ENCODE data around the gene FREY1. TPM values are rescaled to one million over a fixed set of nuclear protein-coding genes. Genes with fewer than 3 reads are reported as not detected.

FREY1 gene
- total RNA-seq, 1 donor from 2014 or later = not detected

GRCh38 chr11:45880772-45881570 lies 26.1 kb downstream of the FREY1 start:
- no peak for DNase-seq (ENCODE audit: extremely low spot score in 2 of 2)
- no peaks in the 10 kb centered on the region for H3K27me3 ChIP-seq
- intact Hi-C loops (cut with DNase I) = no loop called here
- no peak overlapping the region for H3K27ac ChIP-seq
- no peak for TF ChIP-seq CTCF (IDR thresholded peaks at IDR 0.05)
- no peak for TF ChIP-seq POLR2A (IDR thresholded peaks at IDR 0.05)
- TF ChIP-seq POLR2AphosphoS5 (IDR thresholded peaks at IDR 0.05; ENCODE audit: insufficient read depth in 1 of 2, low read depth in 1 of 2) = no peak
- no peak overlapping the region for H3K4me3 ChIP-seq
- H3K9me3 ChIP-seq = no peaks in the 10 kb centered on the region
- H3K4me1 ChIP-seq = peaks cover 7% of the 10 kb centered on the region
- H3K36me3 ChIP-seq = peaks cover 0 to 41% of the 10 kb centered on the region in 2 donors

GRCh38 chr11:45879803-45880686 lies 27.0 kb downstream of the FREY1 start:
- no peak overlapping the region for H3K4me3 ChIP-seq
- H3K9me3 ChIP-seq = no peaks in the 10 kb centered on the region
- peaks cover 0 to 44% of the 10 kb centered on the region in 2 donors for H3K36me3 ChIP-seq
- no peak overlapping the region for H3K27ac ChIP-seq
- H3K27me3 ChIP-seq = no peaks in the 10 kb centered on the region
- peaks cover 1% of the 10 kb centered on the region for H3K4me1 ChIP-seq
- no peak for DNase-seq (ENCODE audit: extremely low spot score in 2 of 2)
- TF ChIP-seq POLR2A (IDR thresholded peaks at IDR 0.05) (no peak), POLR2AphosphoS5 (IDR thresholded peaks at IDR 0.05; ENCODE audit: insufficient read depth in 1 of 2, low read depth in 1 of 2) (no peak), CTCF (IDR thresholded peaks at IDR 0.05) (no peak)
- intact Hi-C loops (cut with DNase I) = no loop called here

GRCh38 chr11:45877845-45878244 lies 29.2 kb downstream of the FREY1 start:
- TF ChIP-seq POLR2A (IDR thresholded peaks at IDR 0.05) = no peak
- no peak for TF ChIP-seq CTCF (IDR thresholded peaks at IDR 0.05)
- DNase-seq (ENCODE audit: extremely low spot score in 2 of 2) = no peak
- peaks cover 0 to 62% of the 10 kb centered on the region in 2 donors for H3K36me3 ChIP-seq
- H3K27ac ChIP-seq = no peak overlapping the region
- H3K9me3 ChIP-seq = no peaks in the 10 kb centered on the region
- H3K27me3 ChIP-seq = no peaks in the 10 kb centered on the region
- intact Hi-C loops (cut with DNase I) = no loop called here
- H3K4me1 ChIP-seq = no peaks in the 10 kb centered on the region
- H3K4me3 ChIP-seq = no peak overlapping the region

GRCh38 chr11:45877221-45877620 lies 29.9 kb downstream of the FREY1 start:
- no peaks in the 10 kb centered on the region for H3K9me3 ChIP-seq
- H3K27ac ChIP-seq = no peak overlapping the region
- TF ChIP-seq POLR2A (IDR thresholded peaks at IDR 0.05) = no peak
- no peak for TF ChIP-seq POLR2AphosphoS5 (IDR thresholded peaks at IDR 0.05; ENCODE audit: insufficient read depth in 1 of 2, low read depth in 1 of 2)
- TF ChIP-seq CTCF (IDR thresholded peaks at IDR 0.05) = no peak
- H3K36me3 ChIP-seq = peaks cover 0 to 62% of the 10 kb centered on the region in 2 donors
- H3K27me3 ChIP-seq = no peaks in the 10 kb centered on the region
- no peak overlapping the region for H3K4me3 ChIP-seq
- intact Hi-C loops (cut with DNase I) = no loop called here
- no peak for DNase-seq (ENCODE audit: extremely low spot score in 2 of 2)
- no peaks in the 10 kb centered on the region for H3K4me1 ChIP-seq
